C4-2B (cell line): ENCODE measurements around the gene CMTR2.

ENCODE experiments used
- ZFX ChIP-seq: fragments of 450-650 bp; IDR thresholded peaks from 2 replicates; pipeline ENCODE4 v1.6.1; 2017
- TF ChIP-seq, protein P1 (sequence below): fragments of 450-650 bp; conservative IDR thresholded peaks from 2 replicates; pipeline ENCODE4 v1.5.1; 2017; ENCODE audit warnings: mild to moderate bottlenecking

DNA sequence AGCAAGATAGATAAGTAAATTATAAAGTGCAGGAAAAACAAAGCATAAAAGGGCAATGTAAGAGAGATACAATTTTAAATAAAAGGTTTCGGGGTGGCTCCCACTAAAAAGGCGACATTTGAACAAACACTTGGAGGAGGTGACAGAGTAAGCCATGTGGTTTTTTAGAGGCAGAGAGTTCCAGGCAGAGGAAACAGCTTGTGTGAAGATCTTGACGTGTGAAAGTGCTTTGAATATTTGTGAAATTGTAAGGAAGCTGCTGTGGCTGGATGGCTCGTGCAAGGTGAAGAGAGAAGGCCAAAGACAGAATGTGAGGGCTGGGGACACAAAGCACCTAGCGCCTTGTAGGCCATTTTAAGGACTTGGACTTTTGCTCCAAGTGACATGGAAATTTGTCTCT is 30.1 kb downstream of the CMTR2 start:
- TF ChIP-seq, protein P1, sequence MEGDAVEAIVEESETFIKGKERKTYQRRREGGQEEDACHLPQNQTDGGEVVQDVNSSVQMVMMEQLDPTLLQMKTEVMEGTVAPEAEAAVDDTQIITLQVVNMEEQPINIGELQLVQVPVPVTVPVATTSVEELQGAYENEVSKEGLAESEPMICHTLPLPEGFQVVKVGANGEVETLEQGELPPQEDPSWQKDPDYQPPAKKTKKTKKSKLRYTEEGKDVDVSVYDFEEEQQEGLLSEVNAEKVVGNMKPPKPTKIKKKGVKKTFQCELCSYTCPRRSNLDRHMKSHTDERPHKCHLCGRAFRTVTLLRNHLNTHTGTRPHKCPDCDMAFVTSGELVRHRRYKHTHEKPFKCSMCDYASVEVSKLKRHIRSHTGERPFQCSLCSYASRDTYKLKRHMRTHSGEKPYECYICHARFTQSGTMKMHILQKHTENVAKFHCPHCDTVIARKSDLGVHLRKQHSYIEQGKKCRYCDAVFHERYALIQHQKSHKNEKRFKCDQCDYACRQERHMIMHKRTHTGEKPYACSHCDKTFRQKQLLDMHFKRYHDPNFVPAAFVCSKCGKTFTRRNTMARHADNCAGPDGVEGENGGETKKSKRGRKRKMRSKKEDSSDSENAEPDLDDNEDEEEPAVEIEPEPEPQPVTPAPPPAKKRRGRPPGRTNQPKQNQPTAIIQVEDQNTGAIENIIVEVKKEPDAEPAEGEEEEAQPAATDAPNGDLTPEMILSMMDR = no peak
- no peak for TF ChIP-seq ZFX
